DND-41 (cell line): ENCODE data around the gene MRPL45.
A peak's percentile ranks its signal among the peaks of the same experiment; 100 is the strongest.

Source experiments
- ATAC-seq: fragments of 200-7000 bp; cut with Tn5 transposase; 3 replicates; pipeline ENCODE4 v1.9.1; 2021; ENCODE audit warnings: low read depth; ENCODE audit not compliant: insufficient read depth
- DNase-seq: peaks from one replicate; pipeline ENCODE4 v3.0.0-alpha.2; 2020
- H2AFZ ChIP-seq: 2 replicates; pipeline ENCODE4 v1.6.0; 2012; ENCODE audit warnings: low read depth, low read length
- H3K27ac ChIP-seq: 2 replicates; pipeline ENCODE4 v1.5.1; 2012; ENCODE audit warnings: low read length, inconsistent platforms
- H3K27me3 ChIP-seq: fragments of 200-600 bp; sonication (generic); 2 replicates; pipeline ENCODE4 v1.6.0; 2012; ENCODE audit warnings: low read length, mild to moderate bottlenecking, inconsistent platforms; ENCODE audit not compliant: insufficient read depth, poor library complexity
- H3K36me3 ChIP-seq: 2 replicates; pipeline ENCODE4 v1.5.1; 2012; ENCODE audit warnings: low read length, inconsistent platforms; ENCODE audit not compliant: insufficient read depth
- H3K4me1 ChIP-seq: 2 replicates; pipeline ENCODE4 v1.5.1; 2012; ENCODE audit warnings: mild to moderate bottlenecking, low read length; ENCODE audit not compliant: insufficient read depth
- H3K4me2 ChIP-seq: 2 replicates; pipeline ENCODE4 v1.6.0; 2012; ENCODE audit warnings: mild to moderate bottlenecking, moderate library complexity, low read length, inconsistent platforms; ENCODE audit not compliant: insufficient read depth
- H3K4me3 ChIP-seq, 2 experiments: fragments of 200-600 bp in 1 of 2; shearing (Covaris generic) in 1 of 2; 2 replicates each; pipeline ENCODE4 v1.5.1; 2012 to 2016; ENCODE audit warnings: inconsistent platforms in 2 of 2, low read length in 2 of 2, mild to moderate bottlenecking in 2 of 2, low read depth in 1 of 2, moderate library complexity in 1 of 2
- H3K79me2 ChIP-seq: 2 replicates; pipeline ENCODE4 v1.6.0; 2012; ENCODE audit warnings: low read length, inconsistent platforms; ENCODE audit not compliant: insufficient read depth
- H3K9ac ChIP-seq: 2 replicates; pipeline ENCODE4 v1.6.0; 2012; ENCODE audit warnings: low read depth, mild to moderate bottlenecking, inconsistent platforms, low read length, moderate library complexity
- H3K9me3 ChIP-seq: 2 replicates; pipeline ENCODE4 v1.5.1; 2012; ENCODE audit warnings: low read length, moderate library complexity, mild to moderate bottlenecking, inconsistent platforms; ENCODE audit not compliant: insufficient read depth, severe bottlenecking
- H4K20me1 ChIP-seq: 2 replicates; pipeline ENCODE4 v1.6.0; 2012; ENCODE audit warnings: low read length; ENCODE audit not compliant: insufficient read depth
- CTCF ChIP-seq: IDR thresholded peaks from 2 replicates; pipeline ENCODE4 v1.5.1; 2012; ENCODE audit warnings: borderline replicate concordance, low read length, moderate library complexity, mild to moderate bottlenecking; ENCODE audit not compliant: poor library complexity, severe bottlenecking; ENCODE audit errors: extremely low read depth
- EZH2 ChIP-seq: IDR thresholded peaks from 3 replicates; pipeline ENCODE4 v1.6.1; 2012; ENCODE audit warnings: borderline replicate concordance, low read depth, mild to moderate bottlenecking, moderate library complexity, low read length, inconsistent platforms; ENCODE audit not compliant: severe bottlenecking

The MRPL45 gene

DNA sequence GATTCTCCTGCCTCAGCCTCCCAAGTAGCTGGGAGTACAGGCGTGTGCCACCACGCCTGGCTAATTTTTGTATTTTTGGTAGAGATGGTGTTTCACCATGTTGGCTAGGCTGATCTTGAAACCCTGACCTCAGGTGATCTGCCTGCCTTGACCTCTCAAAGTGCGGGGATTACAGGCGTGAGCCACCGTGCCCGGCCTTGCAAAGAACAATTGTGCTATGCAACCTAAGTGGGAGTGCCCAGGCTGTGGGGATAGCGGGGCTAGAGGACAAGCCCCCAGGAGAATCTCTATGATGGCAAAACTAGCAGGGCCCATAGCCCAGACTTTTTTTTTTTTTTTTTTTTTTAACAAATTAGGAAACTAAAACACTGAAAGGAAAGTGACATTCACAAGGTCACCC lies 48.8 kb downstream of the MRPL45 start:
- Histone ChIP-seq H3K4me1 (peaks cover 14% of the 10 kb centered on the region), H4K20me1 (no peaks in the 10 kb centered on the region; the same call in 1 of the 2 replicates), H3K27ac (no peak overlapping the region), H3K9ac (no peak overlapping the region), H3K36me3 (no peaks in the 10 kb centered on the region), H2AFZ (no peak overlapping the region), H3K79me2 (no peaks in the 10 kb centered on the region), H3K4me2 (no peak overlapping the region), H3K4me3 (no peak overlapping the region), H3K9me3 (no peaks in the 10 kb centered on the region), H3K27me3 (no peaks in the 10 kb centered on the region)
- ATAC-seq (no peak), DNase-seq (no peak)
- TF ChIP-seq CTCF: no peak
- TF ChIP-seq EZH2: no peak

DNA sequence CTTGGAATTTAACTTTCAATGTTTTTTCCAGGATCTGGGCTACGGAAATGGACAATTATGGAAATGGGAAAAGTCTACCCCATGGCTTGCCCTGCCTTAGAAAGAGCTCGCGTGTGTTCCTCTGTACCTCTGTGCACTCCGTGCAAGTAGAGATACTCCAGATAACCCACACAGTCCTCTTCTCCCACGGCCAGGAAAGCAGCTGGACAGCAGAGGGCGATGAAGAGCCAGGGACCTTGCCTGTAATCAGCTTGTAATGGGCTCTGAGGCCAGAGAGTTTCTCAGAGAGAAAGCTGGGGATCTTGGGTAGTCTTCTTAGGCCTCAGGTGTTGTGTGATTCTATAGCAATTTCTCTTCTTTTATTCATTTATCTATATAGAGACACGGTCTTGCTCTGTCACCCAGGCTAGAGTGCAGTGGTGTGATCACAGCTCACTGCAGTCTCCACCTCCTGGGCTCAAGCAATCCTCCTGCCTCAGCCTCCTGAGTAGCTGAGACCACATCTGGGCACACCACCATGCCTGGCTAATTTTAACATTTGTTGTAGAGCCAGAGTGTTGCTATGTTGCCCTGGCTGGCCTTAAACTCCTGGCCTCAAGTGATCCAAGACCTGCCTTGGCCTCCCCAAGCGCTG lies 52.2 kb downstream of the MRPL45 start:
- H3K27me3 ChIP-seq: no peaks in the 10 kb centered on the region
- no peak overlapping the region for H3K4me3 ChIP-seq
- H3K9ac ChIP-seq: no peak overlapping the region
- peaks cover 38% of the 10 kb centered on the region for H3K4me1 ChIP-seq
- H3K27ac ChIP-seq: peak overlapping the region; percentile 30; the same call in 1 of the 2 replicates
- H3K4me2 ChIP-seq: no peak overlapping the region
- peaks cover 15% of the 10 kb centered on the region for H4K20me1 ChIP-seq
- H3K36me3 ChIP-seq: no peaks in the 10 kb centered on the region; the same call in 1 of the 2 replicates
- peak; percentile 90 for DNase-seq
- H2AFZ ChIP-seq: peak overlapping the region; percentile 15; the same call in 1 of the 2 replicates
- H3K79me2 ChIP-seq: peaks cover 24% of the 10 kb centered on the region
- TF ChIP-seq EZH2 (no peak), CTCF (peak; percentile 99)
- H3K9me3 ChIP-seq: no peaks in the 10 kb centered on the region
- peak; percentile 78 for ATAC-seq

GRCh38 chr17:38350035-38350434 lies 53.1 kb downstream of the MRPL45 start:
- H3K36me3 ChIP-seq: no peaks in the 10 kb centered on the region; the same call in 1 of the 2 replicates
- DNase-seq: no peak
- H3K4me2 ChIP-seq: no peak overlapping the region
- no peaks in the 10 kb centered on the region for H3K27me3 ChIP-seq
- H3K9ac ChIP-seq: 0 out of 2 replicates have a peak overlapping the region, but pooled peaks have one; percentile 7
- H4K20me1 ChIP-seq: peaks cover 23% of the 10 kb centered on the region
- H2AFZ ChIP-seq: no peak overlapping the region
- no peak for ATAC-seq
- peaks cover 32% of the 10 kb centered on the region for H3K79me2 ChIP-seq
- peak overlapping the region; percentile 22; the same call in 1 of the 2 replicates for H3K27ac ChIP-seq
- H3K9me3 ChIP-seq: no peaks in the 10 kb centered on the region
- no peak overlapping the region for H3K4me3 ChIP-seq
- H3K4me1 ChIP-seq: peaks cover 46% of the 10 kb centered on the region
- TF ChIP-seq CTCF (no peak), EZH2 (no peak)
